Measurements from ENCODE around the gene STX8. TPM values are rescaled to one million over a fixed set of nuclear protein-coding genes. Genes with fewer than 3 reads are reported as not detected.
"Not testable (repeated sequence)": the region's sequence is repeated elsewhere in the genome, so short reads cannot be mapped to it uniquely, and the experiment has no call there.

STX8 gene
- total and polyA plus RNA-seq, 5 experiments from 2014 or later = 38.2 to 167 (median 114) TPM

GRCh38 chr17:9447298-9447697 lies 128.3 kb downstream of the STX8 start:
- not testable (repeated sequence) for H3K27ac Mint-ChIP-seq, DNase-seq, H3K4me3 Mint-ChIP-seq, H3K4me1 Mint-ChIP-seq, ATAC-seq, H3K36me3 Mint-ChIP-seq, H3K27me3 Mint-ChIP-seq, H3K9me3 Mint-ChIP-seq
- POLR2A ChIA-PET = interaction anchor here (0.6 kb wide), 1 partner anchor 29 kb away, joined by 5 read pairs; no protein-coding TSS in a partner anchor

DNA sequence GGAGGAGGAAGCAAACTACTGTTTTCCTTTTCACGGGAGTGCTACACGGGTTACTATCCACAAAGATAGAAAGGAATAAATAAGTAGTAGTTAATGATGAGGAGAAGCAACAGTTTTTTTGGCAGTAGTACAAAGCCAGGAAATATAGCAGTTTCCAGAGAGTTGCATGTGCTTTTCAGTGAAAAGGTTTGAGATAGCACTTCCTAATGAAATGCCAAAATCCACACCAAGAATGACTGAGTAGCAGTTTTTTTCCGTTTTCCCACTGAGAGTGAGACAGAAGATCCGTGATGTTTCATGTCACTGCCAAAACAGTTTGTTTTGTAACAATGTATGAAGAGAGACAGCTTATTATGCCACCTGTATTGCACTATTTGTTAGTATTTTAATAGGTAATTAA lies 129.1 kb downstream of the STX8 start:
- Mint-ChIP-seq H3K27me3 (no peaks in the 10 kb centered on the region), H3K4me3 (no peak overlapping the region), H3K27ac (no peak overlapping the region), H3K36me3 (peaks cover 3 to 17% (median 5%) of the 10 kb centered on the region in 3 donors), H3K9me3 (no peaks in the 10 kb centered on the region), H3K4me1 (peaks cover 0 to 9% (median 1%) of the 10 kb centered on the region in 4 donors)
- DNase-seq = no peak
- no peak for ATAC-seq
- POLR2A ChIA-PET = interaction anchor here (0.6 kb wide), 1 partner anchor 28 kb away, joined by 5 read pairs; no protein-coding TSS in a partner anchor

- peaks cover 8 to 24% (median 8%) of the 10 kb centered on the region in 3 donors for H3K36me3 Mint-ChIP-seq
- H3K27ac Mint-ChIP-seq = no peak overlapping the region
- H3K27me3 Mint-ChIP-seq = no peaks in the 10 kb centered on the region
- H3K4me3 Mint-ChIP-seq = no peak overlapping the region
- ATAC-seq (no peak), DNase-seq (no peak)
- POLR2A ChIA-PET = no interaction called here
- H3K4me1 Mint-ChIP-seq = peaks cover 0 to 11% (median 1%) of the 10 kb centered on the region in 4 donors
- H3K9me3 Mint-ChIP-seq = no peaks in the 10 kb centered on the region
Measured at GRCh38 chr17:9445424-9445823, 130.2 kb downstream of the STX8 start.

- H3K27me3 Mint-ChIP-seq = no peaks in the 10 kb centered on the region
- peaks cover 0 to 11% (median 1%) of the 10 kb centered on the region in 4 donors for H3K4me1 Mint-ChIP-seq
- no peak for DNase-seq
- peak overlapping the region in 2 of 10 donors; percentile 7 to 20 for H3K27ac Mint-ChIP-seq
- no peak overlapping the region for H3K4me3 Mint-ChIP-seq
- H3K36me3 Mint-ChIP-seq = peaks cover 8 to 29% (median 8%) of the 10 kb centered on the region in 3 donors
- POLR2A ChIA-PET = no interaction called here
- no peaks in the 10 kb centered on the region for H3K9me3 Mint-ChIP-seq
- ATAC-seq = no peak
Measured at GRCh38 chr17:9444687-9445086, 130.9 kb downstream of the STX8 start.

- Mint-ChIP-seq H3K36me3 (peaks cover 8 to 26% (median 8%) of the 10 kb centered on the region in 3 donors), H3K4me3 (no peak overlapping the region), H3K27me3 (no peaks in the 10 kb centered on the region), H3K9me3 (no peaks in the 10 kb centered on the region), H3K27ac (peak overlapping the region in 1 of 10 donors; percentile 44), H3K4me1 (peaks cover 0 to 9% (median 1%) of the 10 kb centered on the region in 4 donors)
- DNase-seq (no peak), ATAC-seq (no peak)
- POLR2A ChIA-PET = no interaction called here
Measured at GRCh38 chr17:9443811-9444210, 131.8 kb downstream of the STX8 start.

GRCh38 chr17:9439851-9440250 lies 135.8 kb downstream of the STX8 start:
- DNase-seq = no peak
- Mint-ChIP-seq H3K36me3 (peaks cover 12 to 36% (median 14%) of the 10 kb centered on the region in 3 donors), H3K27ac (no peak overlapping the region)

GRCh38 chr17:9436630-9437029 lies 139.0 kb downstream of the STX8 start:
- POLR2A ChIA-PET = no interaction called here
- ATAC-seq (no peak), DNase-seq (no peak)
- H3K36me3 Mint-ChIP-seq = peaks cover 7 to 47% (median 17%) of the 10 kb centered on the region in 3 donors
- H3K27ac Mint-ChIP-seq = no peak overlapping the region
- peaks cover 2 to 13% (median 7%) of the 10 kb centered on the region in 4 donors for H3K4me1 Mint-ChIP-seq
- no peaks in the 10 kb centered on the region for H3K27me3 Mint-ChIP-seq
- H3K9me3 Mint-ChIP-seq = no peaks in the 10 kb centered on the region
- H3K4me3 Mint-ChIP-seq = no peak overlapping the region

More at GRCh38 chr17:9439851-9440250, 135.8 kb downstream of the STX8 start:
- POLR2A ChIA-PET = no interaction called here
- no peaks in the 10 kb centered on the region for H3K9me3 Mint-ChIP-seq
- H3K27me3 Mint-ChIP-seq = no peaks in the 10 kb centered on the region
- peaks cover 0 to 7% (median 0%) of the 10 kb centered on the region in 4 donors for H3K4me1 Mint-ChIP-seq
- H3K4me3 Mint-ChIP-seq = no peak overlapping the region
- ATAC-seq = no peak

DNA sequence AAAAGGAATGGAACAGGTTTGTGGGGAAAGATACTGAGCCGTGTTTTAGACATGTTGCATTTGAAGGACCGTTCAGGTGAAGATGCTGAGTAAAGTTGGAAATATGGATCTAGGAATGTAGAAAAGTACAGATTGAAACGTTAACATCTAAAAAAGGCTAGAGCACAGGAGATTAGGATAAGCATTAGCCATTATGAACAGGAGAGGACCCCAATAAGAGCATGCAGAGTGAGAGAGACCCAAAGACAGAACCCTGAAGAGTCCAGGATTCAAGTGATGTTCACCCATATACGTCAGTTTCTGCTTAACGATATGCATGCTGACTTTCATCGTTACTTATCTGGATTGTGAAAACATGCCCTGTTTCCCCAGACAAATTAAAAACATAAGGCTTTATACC lies 140.5 kb downstream of the STX8 start:
- H3K27me3 Mint-ChIP-seq = no peaks in the 10 kb centered on the region
- H3K36me3 Mint-ChIP-seq = peaks cover 4 to 44% (median 12%) of the 10 kb centered on the region in 3 donors
- H3K9me3 Mint-ChIP-seq = no peaks in the 10 kb centered on the region
- H3K4me1 Mint-ChIP-seq = peaks cover 2 to 13% (median 6%) of the 10 kb centered on the region in 4 donors
- ATAC-seq (no peak), DNase-seq (no peak)
- POLR2A ChIA-PET = no interaction called here
- H3K27ac Mint-ChIP-seq = no peak overlapping the region
- no peak overlapping the region for H3K4me3 Mint-ChIP-seq

GRCh38 chr17:9434642-9435057 lies 141.0 kb downstream of the STX8 start:
- H3K9me3 Mint-ChIP-seq = no peaks in the 10 kb centered on the region
- peaks cover 4 to 40% (median 12%) of the 10 kb centered on the region in 3 donors for H3K36me3 Mint-ChIP-seq
- DNase-seq = no peak
- peaks cover 2 to 13% (median 6%) of the 10 kb centered on the region in 4 donors for H3K4me1 Mint-ChIP-seq
- no peak for ATAC-seq
- no peaks in the 10 kb centered on the region for H3K27me3 Mint-ChIP-seq
- no peak overlapping the region for H3K4me3 Mint-ChIP-seq
- H3K27ac Mint-ChIP-seq = peak overlapping the region in 1 of 10 donors; percentile 38
- POLR2A ChIA-PET = no interaction called here

GRCh38 chr17:9432934-9433421 lies 142.6 kb downstream of the STX8 start:
- H3K9me3 Mint-ChIP-seq = no peaks in the 10 kb centered on the region
- H3K27me3 Mint-ChIP-seq = no peaks in the 10 kb centered on the region
- H3K36me3 Mint-ChIP-seq = peaks cover 4 to 40% (median 10%) of the 10 kb centered on the region in 3 donors
- peak overlapping the region in 2 of 10 donors; percentile 14 to 15 for H3K27ac Mint-ChIP-seq
- peak overlapping the region in 1 of 10 donors; percentile 38 for H3K4me3 Mint-ChIP-seq
- POLR2A ChIA-PET = no interaction called here
- H3K4me1 Mint-ChIP-seq = peaks cover 2 to 13% (median 6%) of the 10 kb centered on the region in 4 donors
- no peak for DNase-seq
- ATAC-seq = no peak

DNA sequence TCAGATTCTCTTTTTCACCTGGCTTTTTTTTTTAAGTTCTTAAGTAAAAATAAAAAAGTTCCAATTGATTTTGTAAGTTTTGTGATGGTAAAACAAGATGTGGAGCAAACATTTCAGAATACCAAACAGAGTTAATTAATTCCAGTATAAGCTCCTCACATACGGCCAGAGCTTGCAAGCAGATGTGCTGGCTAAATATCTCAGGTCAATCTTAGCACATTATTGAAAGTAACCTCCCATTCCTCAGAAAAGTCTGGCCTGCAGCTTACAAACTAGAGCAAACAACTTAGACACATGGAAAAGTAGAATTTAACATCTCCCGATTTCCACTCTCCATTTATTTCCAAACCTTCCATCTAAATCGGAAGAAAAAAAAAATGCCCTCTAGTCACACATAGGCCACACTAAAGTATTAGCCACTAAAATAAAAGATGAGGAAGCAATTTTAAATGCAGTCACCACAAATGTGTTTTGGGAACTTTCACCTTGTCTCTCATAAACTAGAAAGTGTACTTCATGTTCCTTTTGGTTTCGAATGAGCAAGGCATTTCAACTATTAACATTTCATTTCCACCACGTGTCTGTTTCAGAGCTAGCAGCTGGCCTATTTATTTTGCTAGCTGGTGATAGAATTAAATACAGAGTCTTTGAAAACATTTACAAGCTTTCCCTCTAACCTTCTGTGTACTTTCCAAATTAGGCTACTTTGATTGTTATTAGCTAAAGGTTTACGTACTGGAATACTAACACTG lies 143.3 kb downstream of the STX8 start:
- DNase-seq = no peak
- Mint-ChIP-seq H3K9me3 (no peaks in the 10 kb centered on the region), H3K4me3 (no peak overlapping the region), H3K27ac (no peak overlapping the region), H3K36me3 (peaks cover 4 to 41% (median 12%) of the 10 kb centered on the region in 3 donors), H3K27me3 (no peaks in the 10 kb centered on the region), H3K4me1 (peaks cover 2 to 13% (median 6%) of the 10 kb centered on the region in 4 donors)
- ATAC-seq = no peak
- POLR2A ChIA-PET = no interaction called here

- Mint-ChIP-seq H3K4me1 (peaks cover 2 to 13% (median 6%) of the 10 kb centered on the region in 4 donors), H3K9me3 (no peaks in the 10 kb centered on the region), H3K36me3 (peaks cover 4 to 44% (median 12%) of the 10 kb centered on the region in 3 donors), H3K27ac (no peak overlapping the region), H3K4me3 (no peak overlapping the region), H3K27me3 (no peaks in the 10 kb centered on the region)
- POLR2A ChIA-PET = no interaction called here
- ATAC-seq (no peak), DNase-seq (no peak)
Measured at GRCh38 chr17:9431620-9432019, 144.0 kb downstream of the STX8 start.

Data from naive thymus-derived CD8-positive, alpha-beta T cell (primary cell).